Stimulated activated CD4-positive, alpha-beta T cell treated with anti-CD3 and anti-CD28 coated beads, TNF-alpha, amount 100 ng/mL, for 48 hours (primary cell): Measurements from ENCODE around the gene DNASE1.

Experiments
- DNase-seq, 3 donors: peaks; one replicate each; pipeline ENCODE4 v3.0.0-alpha.2; 2020; ENCODE audit warnings: low read depth in 3 of 3

Gene DNASE1

GRCh38 chr16:3696425-3697218 lies 42.1 kb downstream of the DNASE1 start:
- no peak for DNase-seq

- DNase-seq: no peak
Measured at GRCh38 chr16:3698941-3699340, 44.5 kb downstream of the DNASE1 start.

- no peak for DNase-seq
Measured at GRCh38 chr16:3701531-3701930, 47.0 kb downstream of the DNASE1 start.

GRCh38 chr16:3702082-3702481 lies 47.6 kb downstream of the DNASE1 start:
- DNase-seq: no peak

DNA sequence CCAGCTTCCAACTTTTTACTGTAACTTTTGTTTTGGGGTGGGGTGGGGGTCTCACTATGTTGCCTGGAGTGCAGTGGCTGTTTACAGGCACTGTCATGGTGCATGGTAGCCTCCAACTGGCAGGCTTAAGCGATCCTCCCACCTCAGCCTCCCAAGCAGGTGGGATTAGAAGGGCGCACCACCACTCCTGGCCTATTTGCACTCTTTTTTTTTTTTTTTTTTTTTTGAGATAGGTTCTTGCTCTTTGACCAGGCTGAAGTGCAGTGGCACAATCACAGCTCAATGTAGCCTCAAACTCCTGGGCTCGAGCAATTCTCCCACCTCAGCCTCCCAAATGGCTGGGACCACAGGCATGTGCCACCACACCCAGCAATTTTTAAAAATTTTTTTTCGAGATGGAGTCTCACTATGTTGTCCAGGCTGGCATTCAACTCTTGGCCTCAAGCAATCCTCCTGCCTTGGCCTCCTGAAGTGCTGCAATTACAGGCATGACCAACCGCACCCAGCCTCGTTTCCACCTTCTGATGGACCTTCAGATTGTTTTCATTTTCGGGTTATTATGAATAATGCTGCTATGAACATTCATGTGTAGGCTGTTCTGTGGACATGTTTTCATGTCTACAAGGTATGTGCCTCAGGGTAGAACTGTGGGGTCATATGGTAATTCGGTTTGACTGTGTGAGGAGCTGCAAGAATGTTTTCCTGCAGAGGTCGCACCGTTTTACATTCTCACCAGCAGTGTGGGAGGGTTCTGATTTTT lies 51.9 kb downstream of the DNASE1 start:
- no peak for DNase-seq
